Neural progenitor cell (in vitro differentiated cells): ENCODE results near the gene PRB3. TPM values are rescaled to one million over a fixed set of nuclear protein-coding genes. Genes with fewer than 3 reads are reported as not detected.

ENCODE experiments used
- DNase-seq: peaks from one replicate; pipeline ENCODE4 v3.0.0-alpha.2; 2016; ENCODE audit warnings: low spot score
- H2AFZ ChIP-seq: fragments of 200-600 bp; sonication (generic); replicated peaks from 2 replicates; pipeline ENCODE4 v1.6.1; 2016; ENCODE audit warnings: antibody characterized with exemption
- H3F3A ChIP-seq: fragments of 200-600 bp; sonication (generic); 2 replicates; pipeline ENCODE4 v1.6.1; 2016; ENCODE audit warnings: antibody characterized with exemption, low read depth
- H3K27ac ChIP-seq: fragments of 200-600 bp; sonication (generic); 2 replicates; pipeline ENCODE4 v1.5.1; 2016; ENCODE audit warnings: mild to moderate bottlenecking
- H3K27me3 ChIP-seq: fragments of 200-600 bp; sonication (generic); 2 replicates; pipeline ENCODE4 v1.6.1; 2016; ENCODE audit warnings: mild to moderate bottlenecking, moderate library complexity
- H3K36me3 ChIP-seq: fragments of 200-600 bp; sonication (generic); 2 replicates; pipeline ENCODE4 v1.5.1; 2016
- H3K4me1 ChIP-seq: fragments of 200-600 bp; sonication (generic); 2 replicates; pipeline ENCODE4 v1.6.1; 2016; ENCODE audit warnings: mixed run types
- H3K4me2 ChIP-seq: fragments of 200-600 bp; sonication (generic); 2 replicates; pipeline ENCODE4 v1.6.1; 2016
- H3K4me3 ChIP-seq: fragments of 200-600 bp; sonication (generic); 2 replicates; pipeline ENCODE4 v1.5.1; 2016
- H3K79me2 ChIP-seq: fragments of 200-600 bp; sonication (generic); 2 replicates; pipeline ENCODE4 v1.6.1; 2016; ENCODE audit warnings: low read depth
- H3K9ac ChIP-seq: fragments of 200-600 bp; sonication (generic); 2 replicates; pipeline ENCODE4 v1.6.1; 2016
- H3K9me3 ChIP-seq: fragments of 200-600 bp; sonication (generic); 2 replicates; pipeline ENCODE4 v1.5.1; 2016; ENCODE audit warnings: low read depth
- H4K20me1 ChIP-seq: fragments of 200-600 bp; sonication (generic); 2 replicates; pipeline ENCODE4 v1.6.1; 2016; ENCODE audit warnings: low read depth
- H3K27ac Mint-ChIP-seq: 3 replicates; pipeline ENCODE4 v1.8.0; 2021; ENCODE audit warnings: mixed read lengths
- H3K27me3 Mint-ChIP-seq: 2 replicates; pipeline ENCODE4 v1.8.0; 2022; ENCODE audit warnings: low read depth, mild to moderate bottlenecking, inconsistent platforms, moderate library complexity, mixed read lengths; ENCODE audit not compliant: insufficient read depth
- H3K36me3 Mint-ChIP-seq: 3 replicates; pipeline ENCODE4 v1.8.0; 2021; ENCODE audit warnings: mixed read lengths
- H3K4me1 Mint-ChIP-seq: 3 replicates; pipeline ENCODE4 v1.8.0; 2021; ENCODE audit warnings: mixed read lengths
- H3K4me3 Mint-ChIP-seq: 3 replicates; pipeline ENCODE4 v1.8.0; 2021; ENCODE audit warnings: mild to moderate bottlenecking, moderate library complexity, mixed read lengths
- H3K9me3 Mint-ChIP-seq: 3 replicates; pipeline ENCODE4 v1.8.0; 2020; ENCODE audit warnings: mixed read lengths
- EZH2 ChIP-seq: fragments of 200-600 bp; sonication (generic); IDR thresholded peaks from 2 replicates; pipeline ENCODE4 v1.6.1; 2017; ENCODE audit warnings: antibody characterized with exemption, mild to moderate bottlenecking, moderate library complexity
- EZH2phosphoT487 ChIP-seq: fragments of 200-600 bp; sonication (generic); IDR thresholded peaks from 2 replicates; pipeline ENCODE4 v1.6.1; 2017; ENCODE audit warnings: antibody characterized with exemption
- total RNA-seq: library from RNA; depleted of rRNA; stranded (reverse); fragments of >200 nt; gene quantifications from 2 replicates; pipeline ENCODE4 v1.2.3, GENCODE V29; 2015; ENCODE audit warnings: low replicate concordance
- TF ChIP-seq, protein P1 (sequence below): fragments of 200-600 bp; sonication (generic); IDR thresholded peaks from 2 replicates; pipeline ENCODE4 v1.5.1; 2017; ENCODE audit warnings: antibody characterized with exemption, mild to moderate bottlenecking

Gene PRB3
- total RNA-seq, 1 donor from 2014 or later: not detected

DNA sequence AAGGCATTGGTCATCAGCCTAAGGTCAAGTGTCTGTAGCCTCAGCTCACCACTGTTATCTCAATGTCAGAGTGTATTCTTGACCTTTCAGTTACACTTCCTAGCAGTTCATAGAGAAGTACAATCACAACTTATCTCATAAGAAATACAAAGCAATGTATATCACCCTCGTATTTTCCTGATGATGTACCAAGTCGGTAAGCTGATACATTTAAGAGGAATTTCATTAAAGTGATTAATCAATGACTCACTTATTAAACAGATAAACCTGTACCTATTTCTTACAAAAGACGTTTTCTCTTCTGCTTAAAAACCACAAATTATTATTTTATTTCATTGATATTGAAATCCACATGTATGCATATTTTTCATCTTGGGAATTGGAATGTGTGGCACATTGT is 3.9 kb upstream of the PRB3 start:
- no peaks in the 10 kb centered on the region for H3F3A ChIP-seq
- H3K4me3 ChIP-seq: no peak overlapping the region
- H3K4me2 ChIP-seq: no peak overlapping the region
- H3K27me3 ChIP-seq: no peaks in the 10 kb centered on the region
- H3K27ac ChIP-seq: no peak overlapping the region
- no peaks in the 10 kb centered on the region for H3K27me3 Mint-ChIP-seq
- H3K4me1 ChIP-seq: no peaks in the 10 kb centered on the region
- H3K36me3 Mint-ChIP-seq: no peaks in the 10 kb centered on the region
- no peaks in the 10 kb centered on the region for H3K9me3 ChIP-seq
- no peak for DNase-seq
- no peak overlapping the region for H3K27ac Mint-ChIP-seq
- H3K79me2 ChIP-seq: no peaks in the 10 kb centered on the region
- no peak overlapping the region for H3K9ac ChIP-seq
- H3K36me3 ChIP-seq: no peaks in the 10 kb centered on the region
- H3K4me3 Mint-ChIP-seq: no peak overlapping the region
- TF ChIP-seq, protein P1, sequence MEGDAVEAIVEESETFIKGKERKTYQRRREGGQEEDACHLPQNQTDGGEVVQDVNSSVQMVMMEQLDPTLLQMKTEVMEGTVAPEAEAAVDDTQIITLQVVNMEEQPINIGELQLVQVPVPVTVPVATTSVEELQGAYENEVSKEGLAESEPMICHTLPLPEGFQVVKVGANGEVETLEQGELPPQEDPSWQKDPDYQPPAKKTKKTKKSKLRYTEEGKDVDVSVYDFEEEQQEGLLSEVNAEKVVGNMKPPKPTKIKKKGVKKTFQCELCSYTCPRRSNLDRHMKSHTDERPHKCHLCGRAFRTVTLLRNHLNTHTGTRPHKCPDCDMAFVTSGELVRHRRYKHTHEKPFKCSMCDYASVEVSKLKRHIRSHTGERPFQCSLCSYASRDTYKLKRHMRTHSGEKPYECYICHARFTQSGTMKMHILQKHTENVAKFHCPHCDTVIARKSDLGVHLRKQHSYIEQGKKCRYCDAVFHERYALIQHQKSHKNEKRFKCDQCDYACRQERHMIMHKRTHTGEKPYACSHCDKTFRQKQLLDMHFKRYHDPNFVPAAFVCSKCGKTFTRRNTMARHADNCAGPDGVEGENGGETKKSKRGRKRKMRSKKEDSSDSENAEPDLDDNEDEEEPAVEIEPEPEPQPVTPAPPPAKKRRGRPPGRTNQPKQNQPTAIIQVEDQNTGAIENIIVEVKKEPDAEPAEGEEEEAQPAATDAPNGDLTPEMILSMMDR: no peak
- no peak for TF ChIP-seq EZH2phosphoT487
- TF ChIP-seq EZH2: no peak
- H2AFZ ChIP-seq: no peak overlapping the region
- no peaks in the 10 kb centered on the region for H3K4me1 Mint-ChIP-seq
- H4K20me1 ChIP-seq: no peaks in the 10 kb centered on the region
- H3K9me3 Mint-ChIP-seq: no peaks in the 10 kb centered on the region

DNA sequence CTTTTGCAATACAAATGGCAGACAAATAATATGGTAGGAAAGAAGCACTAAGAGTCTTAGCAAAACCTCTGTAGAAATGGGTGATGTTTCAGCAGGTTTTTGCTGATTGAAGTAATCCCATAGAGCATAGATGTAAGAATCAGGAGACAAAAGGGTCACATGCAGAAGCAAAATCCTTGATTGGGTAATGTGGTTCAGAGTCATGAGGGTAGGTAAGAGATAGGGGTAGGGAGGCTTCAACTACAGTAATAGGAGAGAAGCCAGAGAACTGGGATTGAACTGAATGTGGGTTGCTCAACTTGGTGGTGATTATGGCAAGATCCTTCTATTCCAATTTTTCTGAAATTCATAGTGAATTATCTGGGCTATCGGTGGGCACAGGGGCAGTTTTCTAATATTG is 5.0 kb downstream of the PRB3 start:
- no peak for TF ChIP-seq EZH2
- TF ChIP-seq EZH2phosphoT487: no peak
- TF ChIP-seq, protein P1: no peak
- Histone ChIP-seq H3K4me3 (no peak overlapping the region), H3K4me1 (no peaks in the 10 kb centered on the region), H2AFZ (no peak overlapping the region), H3K4me2 (no peak overlapping the region), H3K36me3 (no peaks in the 10 kb centered on the region), H3K9me3 (no peaks in the 10 kb centered on the region), H3K27me3 (no peaks in the 10 kb centered on the region), H3K79me2 (no peaks in the 10 kb centered on the region), H3K9ac (no peak overlapping the region), H3F3A (no peaks in the 10 kb centered on the region), H3K27ac (no peak overlapping the region), H4K20me1 (no peaks in the 10 kb centered on the region)
- no peak overlapping the region for H3K27ac Mint-ChIP-seq
- no peaks in the 10 kb centered on the region for H3K4me1 Mint-ChIP-seq
- no peak overlapping the region for H3K4me3 Mint-ChIP-seq
- no peaks in the 10 kb centered on the region for H3K36me3 Mint-ChIP-seq
- no peaks in the 10 kb centered on the region for H3K9me3 Mint-ChIP-seq
- H3K27me3 Mint-ChIP-seq: no peaks in the 10 kb centered on the region
- DNase-seq: no peak

DNA sequence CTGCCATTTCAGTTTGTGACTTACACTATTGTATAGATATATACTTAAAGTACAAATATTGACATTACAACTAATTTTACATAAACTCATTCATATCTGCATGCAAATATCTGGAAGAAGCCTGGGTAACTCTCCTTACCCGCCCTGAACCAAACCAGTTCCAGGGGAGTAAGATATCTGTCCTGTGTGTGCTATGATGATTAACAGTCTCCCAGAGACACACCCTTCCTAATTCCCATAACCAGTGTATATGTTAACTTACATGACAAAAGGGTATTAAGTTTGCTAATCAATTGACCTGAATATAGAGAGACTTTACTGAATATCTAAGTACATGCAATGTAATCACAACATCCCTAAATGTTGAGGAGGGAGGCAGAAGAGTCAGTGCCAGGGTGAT is 23.0 kb downstream of the PRB3 start:
- Histone ChIP-seq H3K9ac (no peak overlapping the region), H3K27ac (no peak overlapping the region), H3K27me3 (no peaks in the 10 kb centered on the region), H3K4me1 (no peaks in the 10 kb centered on the region), H3K36me3 (no peaks in the 10 kb centered on the region), H2AFZ (no peak overlapping the region), H3K4me3 (no peak overlapping the region), H4K20me1 (no peaks in the 10 kb centered on the region), H3K9me3 (no peaks in the 10 kb centered on the region), H3K4me2 (no peak overlapping the region), H3F3A (no peaks in the 10 kb centered on the region), H3K79me2 (no peaks in the 10 kb centered on the region)
- no peak for TF ChIP-seq EZH2phosphoT487
- TF ChIP-seq EZH2: no peak
- TF ChIP-seq, protein P1: no peak
- H3K36me3 Mint-ChIP-seq: no peaks in the 10 kb centered on the region
- no peak overlapping the region for H3K4me3 Mint-ChIP-seq
- H3K27ac Mint-ChIP-seq: no peak overlapping the region
- DNase-seq: no peak
- no peaks in the 10 kb centered on the region for H3K9me3 Mint-ChIP-seq
- no peaks in the 10 kb centered on the region for H3K27me3 Mint-ChIP-seq
- no peaks in the 10 kb centered on the region for H3K4me1 Mint-ChIP-seq

DNA sequence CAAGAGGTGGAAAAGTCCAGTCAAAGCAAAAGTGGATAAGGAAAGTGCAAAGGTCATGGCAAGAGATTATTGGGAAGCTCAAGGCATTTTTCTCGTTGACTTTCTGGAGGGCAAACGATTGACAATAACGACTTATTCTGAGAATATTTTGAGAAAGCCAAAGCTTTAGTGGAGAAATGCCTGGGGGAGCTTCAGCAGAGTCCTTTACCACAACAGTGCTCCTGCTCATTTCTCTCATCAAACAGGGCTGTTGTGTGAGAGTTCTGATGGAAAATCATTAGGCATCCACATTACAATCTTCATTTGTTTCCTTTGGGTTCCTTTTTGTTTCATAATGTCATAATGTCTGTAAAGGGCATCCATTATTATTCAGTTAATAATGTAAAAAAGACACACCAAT is 26.9 kb downstream of the PRB3 start:
- H3K27ac Mint-ChIP-seq: no peak overlapping the region
- DNase-seq: no peak
- no peaks in the 10 kb centered on the region for H3K27me3 Mint-ChIP-seq
- Histone ChIP-seq H3K27ac (no peak overlapping the region), H4K20me1 (no peaks in the 10 kb centered on the region), H3K27me3 (no peaks in the 10 kb centered on the region), H3F3A (no peaks in the 10 kb centered on the region), H3K36me3 (no peaks in the 10 kb centered on the region), H2AFZ (no peak overlapping the region), H3K79me2 (no peaks in the 10 kb centered on the region), H3K4me3 (no peak overlapping the region), H3K4me1 (no peaks in the 10 kb centered on the region), H3K4me2 (no peak overlapping the region), H3K9me3 (no peaks in the 10 kb centered on the region), H3K9ac (no peak overlapping the region)
- H3K4me1 Mint-ChIP-seq: no peaks in the 10 kb centered on the region
- TF ChIP-seq, protein P1: no peak
- TF ChIP-seq EZH2 (no peak), EZH2phosphoT487 (no peak)
- no peaks in the 10 kb centered on the region for H3K36me3 Mint-ChIP-seq
- no peak overlapping the region for H3K4me3 Mint-ChIP-seq
- H3K9me3 Mint-ChIP-seq: no peaks in the 10 kb centered on the region
